ENCODE results near the gene RNPS1.

DNA sequence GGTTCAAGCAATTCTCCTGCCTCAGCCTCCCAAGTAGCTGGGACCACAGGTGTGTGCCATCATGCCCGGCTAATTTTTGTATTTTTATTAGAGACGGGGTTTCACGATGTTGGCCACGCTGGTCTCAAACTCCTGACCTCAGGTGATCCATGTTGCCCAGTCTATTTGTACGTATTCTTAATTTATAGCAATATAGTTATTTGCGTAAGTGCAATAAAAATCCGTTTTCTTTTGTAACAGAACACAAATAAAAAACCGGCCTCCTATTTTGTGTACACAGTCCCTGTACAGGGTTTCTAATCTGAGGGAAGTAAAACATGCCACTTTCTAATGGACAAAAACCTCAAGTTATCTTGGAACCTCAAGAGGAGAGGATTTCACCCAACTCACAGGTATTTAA is 7.7 kb downstream of the RNPS1 start:
- TF ChIP-seq POLR2A (IDR thresholded peaks at IDR 0.05), result no peak
- TF ChIP-seq, protein P1, sequence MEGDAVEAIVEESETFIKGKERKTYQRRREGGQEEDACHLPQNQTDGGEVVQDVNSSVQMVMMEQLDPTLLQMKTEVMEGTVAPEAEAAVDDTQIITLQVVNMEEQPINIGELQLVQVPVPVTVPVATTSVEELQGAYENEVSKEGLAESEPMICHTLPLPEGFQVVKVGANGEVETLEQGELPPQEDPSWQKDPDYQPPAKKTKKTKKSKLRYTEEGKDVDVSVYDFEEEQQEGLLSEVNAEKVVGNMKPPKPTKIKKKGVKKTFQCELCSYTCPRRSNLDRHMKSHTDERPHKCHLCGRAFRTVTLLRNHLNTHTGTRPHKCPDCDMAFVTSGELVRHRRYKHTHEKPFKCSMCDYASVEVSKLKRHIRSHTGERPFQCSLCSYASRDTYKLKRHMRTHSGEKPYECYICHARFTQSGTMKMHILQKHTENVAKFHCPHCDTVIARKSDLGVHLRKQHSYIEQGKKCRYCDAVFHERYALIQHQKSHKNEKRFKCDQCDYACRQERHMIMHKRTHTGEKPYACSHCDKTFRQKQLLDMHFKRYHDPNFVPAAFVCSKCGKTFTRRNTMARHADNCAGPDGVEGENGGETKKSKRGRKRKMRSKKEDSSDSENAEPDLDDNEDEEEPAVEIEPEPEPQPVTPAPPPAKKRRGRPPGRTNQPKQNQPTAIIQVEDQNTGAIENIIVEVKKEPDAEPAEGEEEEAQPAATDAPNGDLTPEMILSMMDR (IDR thresholded peaks at IDR 0.05), result no peak
